Measurements from ENCODE around the gene HARBI1.

DNA sequence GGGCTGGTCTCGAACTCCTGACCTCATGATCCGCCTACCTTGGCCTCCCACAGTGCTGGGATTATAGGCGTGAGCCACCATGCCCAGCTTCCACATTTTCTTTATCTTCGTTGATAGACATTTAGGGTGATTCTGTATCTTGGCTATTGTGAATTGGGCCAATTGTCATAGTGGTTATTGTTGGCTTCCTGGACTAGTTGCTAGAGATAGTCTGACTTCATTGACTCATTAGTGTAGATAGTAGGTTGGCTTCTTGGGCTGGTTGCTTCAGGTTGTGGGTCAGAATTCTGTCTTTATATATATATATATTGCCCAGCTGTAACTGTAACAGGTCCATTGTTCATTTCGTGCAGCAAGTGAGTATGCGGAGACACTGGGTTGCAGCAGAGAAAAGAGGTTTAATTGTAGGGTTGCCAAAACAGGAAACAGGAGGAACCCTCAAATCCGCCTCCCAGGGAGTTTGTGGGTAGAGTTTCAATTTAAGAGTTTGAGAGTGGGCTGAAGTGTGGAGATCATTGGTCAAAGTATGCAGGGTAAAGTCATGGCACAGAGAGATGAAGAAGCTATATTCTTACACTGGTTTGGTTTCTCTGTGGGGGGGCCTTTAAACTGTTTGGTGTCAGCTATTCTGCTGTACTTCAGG lies 22.3 kb upstream of the HARBI1 start:
- TF ChIP-seq, protein P1, sequence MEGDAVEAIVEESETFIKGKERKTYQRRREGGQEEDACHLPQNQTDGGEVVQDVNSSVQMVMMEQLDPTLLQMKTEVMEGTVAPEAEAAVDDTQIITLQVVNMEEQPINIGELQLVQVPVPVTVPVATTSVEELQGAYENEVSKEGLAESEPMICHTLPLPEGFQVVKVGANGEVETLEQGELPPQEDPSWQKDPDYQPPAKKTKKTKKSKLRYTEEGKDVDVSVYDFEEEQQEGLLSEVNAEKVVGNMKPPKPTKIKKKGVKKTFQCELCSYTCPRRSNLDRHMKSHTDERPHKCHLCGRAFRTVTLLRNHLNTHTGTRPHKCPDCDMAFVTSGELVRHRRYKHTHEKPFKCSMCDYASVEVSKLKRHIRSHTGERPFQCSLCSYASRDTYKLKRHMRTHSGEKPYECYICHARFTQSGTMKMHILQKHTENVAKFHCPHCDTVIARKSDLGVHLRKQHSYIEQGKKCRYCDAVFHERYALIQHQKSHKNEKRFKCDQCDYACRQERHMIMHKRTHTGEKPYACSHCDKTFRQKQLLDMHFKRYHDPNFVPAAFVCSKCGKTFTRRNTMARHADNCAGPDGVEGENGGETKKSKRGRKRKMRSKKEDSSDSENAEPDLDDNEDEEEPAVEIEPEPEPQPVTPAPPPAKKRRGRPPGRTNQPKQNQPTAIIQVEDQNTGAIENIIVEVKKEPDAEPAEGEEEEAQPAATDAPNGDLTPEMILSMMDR (conservative IDR thresholded peaks at IDR 0.05; ENCODE audit: low read depth, low read length): no peak
- no peak for TF ChIP-seq RAD21 (IDR thresholded peaks at IDR 0.05; ENCODE audit: low read length)
- TF ChIP-seq MXI1 (IDR thresholded peaks at IDR 0.05; ENCODE audit: borderline replicate concordance, low read depth, low read length): no peak
- TF ChIP-seq SMC3 (IDR thresholded peaks at IDR 0.05; ENCODE audit: low read depth, low read length): no peak

Measured in IMR-90 (cell line).